Measurements from ENCODE around the gene ANGPTL8.

Gene ANGPTL8

GRCh38 chr19:11257846-11258380, 18.5 kb downstream of the ANGPTL8 start:
- in situ Hi-C loops (cut with HindIII; ENCODE audit: low sequenced_read_pairs), result no loop called here

- in situ Hi-C loops (cut with HindIII; ENCODE audit: low sequenced_read_pairs), result no loop called here
These were observed 21.6 kb downstream of the ANGPTL8 start for GRCh38 chr19:11260996-11261395.

GRCh38 chr19:11261431-11261970, 22.1 kb downstream of the ANGPTL8 start:
- in situ Hi-C loops (cut with HindIII; ENCODE audit: low sequenced_read_pairs), result no loop called here

- in situ Hi-C loops (cut with HindIII; ENCODE audit: low sequenced_read_pairs), result no loop called here
These were observed 22.8 kb downstream of the ANGPTL8 start, which contains the start of gene DOCK6 for GRCh38 chr19:11261971-11262839. Gene DOCK6 (minus strand): TSS chr19:11262524. CDS start chr19:11262440, 84 bp downstream.

GRCh38 chr19:11263726-11264125, 24.3 kb downstream of the ANGPTL8 start:
- in situ Hi-C loops (cut with HindIII; ENCODE audit: low sequenced_read_pairs), result no loop called here

- in situ Hi-C loops (cut with HindIII; ENCODE audit: low sequenced_read_pairs), result no loop called here
These were observed 25.2 kb downstream of the ANGPTL8 start for GRCh38 chr19:11264452-11265176.

GRCh38 chr19:11265177-11265784, 25.9 kb downstream of the ANGPTL8 start:
- in situ Hi-C loops (cut with HindIII; ENCODE audit: low sequenced_read_pairs), result no loop called here

- in situ Hi-C loops (cut with HindIII; ENCODE audit: low sequenced_read_pairs), result no loop called here
These were observed 26.4 kb downstream of the ANGPTL8 start for GRCh38 chr19:11265785-11266236.

GRCh38 chr19:11267316-11268085, 28.1 kb downstream of the ANGPTL8 start:
- in situ Hi-C loops (cut with HindIII; ENCODE audit: low sequenced_read_pairs), result no loop called here

GRCh38 chr19:11268783-11269267, 29.4 kb downstream of the ANGPTL8 start:
- in situ Hi-C loops (cut with HindIII; ENCODE audit: low sequenced_read_pairs), result no loop called here

- in situ Hi-C loops (cut with HindIII; ENCODE audit: low sequenced_read_pairs), result no loop called here
These were observed 30.0 kb downstream of the ANGPTL8 start for GRCh38 chr19:11269408-11269807.

GRCh38 chr19:11273296-11273695, 33.9 kb downstream of the ANGPTL8 start:
- in situ Hi-C loops (cut with HindIII; ENCODE audit: low sequenced_read_pairs), result no loop called here

GRCh38 chr19:11273989-11274388, 34.6 kb downstream of the ANGPTL8 start:
- in situ Hi-C loops (cut with HindIII; ENCODE audit: low sequenced_read_pairs), result no loop called here

GRCh38 chr19:11274533-11275086, 35.2 kb downstream of the ANGPTL8 start:
- in situ Hi-C loops (cut with HindIII; ENCODE audit: low sequenced_read_pairs), result no loop called here

- in situ Hi-C loops (cut with HindIII; ENCODE audit: low sequenced_read_pairs), result no loop called here
These were observed 39.3 kb downstream of the ANGPTL8 start for GRCh38 chr19:11278670-11279069.

GRCh38 chr19:11279505-11280236, 40.3 kb downstream of the ANGPTL8 start:
- in situ Hi-C loops (cut with HindIII; ENCODE audit: low sequenced_read_pairs), result no loop called here

- in situ Hi-C loops (cut with HindIII; ENCODE audit: low sequenced_read_pairs), result no loop called here
These were observed 42.1 kb downstream of the ANGPTL8 start for GRCh38 chr19:11281356-11282049.

- in situ Hi-C loops (cut with HindIII; ENCODE audit: low sequenced_read_pairs), result no loop called here
These were observed 45.1 kb downstream of the ANGPTL8 start for GRCh38 chr19:11284515-11284914.

Data from endothelial cell of hepatic sinusoid (primary cell).